ENCODE measurements around the gene TMEM178B.

TMEM178B gene

DNA sequence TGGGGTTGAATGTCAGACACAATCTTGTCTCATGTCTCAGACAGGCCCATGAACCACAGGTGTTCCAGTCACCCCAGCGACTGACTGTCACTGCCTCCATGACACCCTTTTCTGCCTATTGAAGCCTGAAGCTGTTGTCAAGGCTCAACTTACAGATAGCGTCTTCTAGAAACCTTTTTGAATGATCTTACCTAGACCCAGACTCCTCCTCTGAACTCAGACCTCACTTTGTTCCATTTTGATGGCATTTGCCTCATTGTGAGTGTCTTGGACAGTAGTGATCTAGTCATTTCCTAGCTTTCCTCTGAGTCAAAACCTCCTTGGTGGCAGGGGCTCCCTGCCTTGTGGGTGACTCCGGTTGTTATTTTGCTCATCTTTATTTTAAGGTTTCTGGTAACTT is 379.0 kb downstream of the TMEM178B start:
- Histone ChIP-seq H3K27ac (ENCODE audit: low read length) (no peak overlapping the region), H3K4me1 (ENCODE audit: control insufficient read depth, insufficient read depth, low read length) (no peaks in the 10 kb centered on the region), H3K27me3 (ENCODE audit: control insufficient read depth, insufficient read depth, low read length) (no peaks in the 10 kb centered on the region), H3K9me3 (ENCODE audit: control insufficient read depth, insufficient read depth, low read length) (no peaks in the 10 kb centered on the region), H3K36me3 (ENCODE audit: control insufficient read depth, insufficient read depth, low read length) (no peaks in the 10 kb centered on the region), H3K4me3 (ENCODE audit: low read length) (no peak overlapping the region)
- WGBS (ENCODE audit: insufficient coverage, insufficient read length), result no CpG with 5 or more reads among the region's 3 CpGs
- DNase-seq (ENCODE audit: low read depth, low spot score), result no peak

DNA sequence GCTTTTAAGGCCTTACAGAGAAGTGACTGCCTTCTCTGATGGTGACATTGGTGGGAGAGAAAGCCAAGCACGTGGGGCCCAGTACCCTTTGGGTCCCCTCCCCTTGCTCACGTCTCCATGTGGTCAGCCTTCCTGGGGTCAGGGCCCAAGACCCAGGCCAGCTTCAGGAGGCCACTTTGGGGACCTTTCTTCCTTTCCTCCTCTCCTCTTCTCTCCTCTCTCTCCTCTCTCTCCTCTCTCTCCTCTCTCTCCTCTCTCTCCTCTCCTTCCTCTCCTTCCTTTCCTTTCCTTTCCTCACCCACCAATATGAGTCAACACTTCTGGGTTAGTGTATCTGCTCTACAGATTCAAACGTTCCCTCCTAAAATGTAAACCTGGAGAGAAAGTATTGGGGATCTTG is 380.5 kb downstream of the TMEM178B start:
- H3K27ac ChIP-seq (ENCODE audit: low read length), result no peak overlapping the region
- no peak overlapping the region for H3K4me3 ChIP-seq (ENCODE audit: low read length)
- no peaks in the 10 kb centered on the region for H3K9me3 ChIP-seq (ENCODE audit: control insufficient read depth, insufficient read depth, low read length)
- H3K27me3 ChIP-seq (ENCODE audit: control insufficient read depth, insufficient read depth, low read length), result no peaks in the 10 kb centered on the region
- H3K36me3 ChIP-seq (ENCODE audit: control insufficient read depth, insufficient read depth, low read length), result no peaks in the 10 kb centered on the region
- WGBS (ENCODE audit: insufficient coverage, insufficient read length), result no CpG with 5 or more reads among the region's 3 CpGs
- no peaks in the 10 kb centered on the region for H3K4me1 ChIP-seq (ENCODE audit: control insufficient read depth, insufficient read depth, low read length)
- no peak for DNase-seq (ENCODE audit: low read depth, low spot score)

DNA sequence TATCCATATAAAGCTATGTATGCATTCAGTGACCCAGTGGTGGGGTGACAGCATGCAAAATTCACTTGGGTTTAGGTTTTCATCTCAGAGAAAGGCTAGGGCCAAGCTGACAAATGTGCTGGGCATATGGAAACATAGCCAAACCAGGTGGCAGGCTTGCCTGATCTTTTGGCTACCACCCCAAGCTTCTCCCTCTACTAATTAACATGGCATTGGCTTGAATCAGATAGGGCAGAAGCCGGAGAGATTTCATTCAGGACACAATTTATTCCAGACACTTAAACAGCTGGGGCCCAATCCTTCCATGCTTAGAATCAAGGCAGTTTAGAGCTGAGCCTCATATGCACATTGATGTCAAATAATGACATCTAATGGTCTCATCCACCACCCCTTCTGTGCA is 381.9 kb downstream of the TMEM178B start:
- no peak for DNase-seq (ENCODE audit: low read depth, low spot score)
- no CpG with 5 or more reads among the region's 1 CpG for WGBS (ENCODE audit: insufficient coverage, insufficient read length)
- H3K4me1 ChIP-seq (ENCODE audit: control insufficient read depth, insufficient read depth, low read length), result no peaks in the 10 kb centered on the region
- H3K9me3 ChIP-seq (ENCODE audit: control insufficient read depth, insufficient read depth, low read length), result no peaks in the 10 kb centered on the region
- H3K27me3 ChIP-seq (ENCODE audit: control insufficient read depth, insufficient read depth, low read length), result no peaks in the 10 kb centered on the region
- no peak overlapping the region for H3K27ac ChIP-seq (ENCODE audit: low read length)
- no peak overlapping the region for H3K4me3 ChIP-seq (ENCODE audit: low read length)
- H3K36me3 ChIP-seq (ENCODE audit: control insufficient read depth, insufficient read depth, low read length), result no peaks in the 10 kb centered on the region

DNA sequence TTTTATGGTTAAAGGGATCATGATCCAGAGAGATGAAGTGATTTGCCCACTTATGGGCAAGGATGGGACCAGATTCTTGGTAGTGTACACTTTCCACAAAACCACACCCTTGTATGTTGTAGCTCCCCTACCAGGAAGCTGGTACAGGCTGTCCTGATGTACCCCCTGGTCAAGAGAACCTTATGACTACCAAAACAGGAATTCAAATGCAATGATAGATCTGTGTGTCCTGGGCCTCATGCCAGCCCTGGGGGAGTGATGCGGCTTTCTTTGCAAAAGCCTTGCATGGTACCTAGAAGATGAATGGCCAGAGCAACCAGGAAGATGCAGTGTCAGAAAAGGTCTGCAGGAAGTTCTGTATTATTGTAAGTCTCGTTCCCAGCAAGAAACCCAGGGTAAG is 382.4 kb downstream of the TMEM178B start:
- no peak for DNase-seq (ENCODE audit: low read depth, low spot score)
- no peaks in the 10 kb centered on the region for H3K27me3 ChIP-seq (ENCODE audit: control insufficient read depth, insufficient read depth, low read length)
- H3K27ac ChIP-seq (ENCODE audit: low read length), result no peak overlapping the region
- H3K36me3 ChIP-seq (ENCODE audit: control insufficient read depth, insufficient read depth, low read length), result no peaks in the 10 kb centered on the region
- no peaks in the 10 kb centered on the region for H3K4me1 ChIP-seq (ENCODE audit: control insufficient read depth, insufficient read depth, low read length)
- no CpG with 5 or more reads among the region's 2 CpGs for WGBS (ENCODE audit: insufficient coverage, insufficient read length)
- no peaks in the 10 kb centered on the region for H3K9me3 ChIP-seq (ENCODE audit: control insufficient read depth, insufficient read depth, low read length)
- no peak overlapping the region for H3K4me3 ChIP-seq (ENCODE audit: low read length)

DNA sequence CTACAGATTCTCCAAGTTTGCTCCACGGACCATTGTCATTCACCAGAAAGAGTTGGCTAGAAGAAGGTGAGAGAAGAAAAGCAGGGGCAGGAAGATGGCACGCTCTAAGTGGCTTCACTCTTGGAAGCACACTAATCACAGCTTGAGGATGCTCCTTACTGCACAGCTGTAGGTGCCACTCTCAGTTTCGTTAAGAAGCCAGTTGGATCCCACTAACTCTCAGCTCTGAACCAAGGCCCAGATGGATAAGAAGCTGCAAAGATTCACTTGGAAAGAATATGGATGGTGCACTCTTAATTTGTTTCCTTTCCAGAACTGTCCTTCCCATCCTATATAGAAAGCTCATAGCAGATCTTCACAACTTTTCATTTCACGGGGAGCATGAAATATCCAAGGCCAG is 382.8 kb downstream of the TMEM178B start:
- H3K27me3 ChIP-seq (ENCODE audit: control insufficient read depth, insufficient read depth, low read length), result no peaks in the 10 kb centered on the region
- H3K4me3 ChIP-seq (ENCODE audit: low read length), result no peak overlapping the region
- no peak for DNase-seq (ENCODE audit: low read depth, low spot score)

DNA sequence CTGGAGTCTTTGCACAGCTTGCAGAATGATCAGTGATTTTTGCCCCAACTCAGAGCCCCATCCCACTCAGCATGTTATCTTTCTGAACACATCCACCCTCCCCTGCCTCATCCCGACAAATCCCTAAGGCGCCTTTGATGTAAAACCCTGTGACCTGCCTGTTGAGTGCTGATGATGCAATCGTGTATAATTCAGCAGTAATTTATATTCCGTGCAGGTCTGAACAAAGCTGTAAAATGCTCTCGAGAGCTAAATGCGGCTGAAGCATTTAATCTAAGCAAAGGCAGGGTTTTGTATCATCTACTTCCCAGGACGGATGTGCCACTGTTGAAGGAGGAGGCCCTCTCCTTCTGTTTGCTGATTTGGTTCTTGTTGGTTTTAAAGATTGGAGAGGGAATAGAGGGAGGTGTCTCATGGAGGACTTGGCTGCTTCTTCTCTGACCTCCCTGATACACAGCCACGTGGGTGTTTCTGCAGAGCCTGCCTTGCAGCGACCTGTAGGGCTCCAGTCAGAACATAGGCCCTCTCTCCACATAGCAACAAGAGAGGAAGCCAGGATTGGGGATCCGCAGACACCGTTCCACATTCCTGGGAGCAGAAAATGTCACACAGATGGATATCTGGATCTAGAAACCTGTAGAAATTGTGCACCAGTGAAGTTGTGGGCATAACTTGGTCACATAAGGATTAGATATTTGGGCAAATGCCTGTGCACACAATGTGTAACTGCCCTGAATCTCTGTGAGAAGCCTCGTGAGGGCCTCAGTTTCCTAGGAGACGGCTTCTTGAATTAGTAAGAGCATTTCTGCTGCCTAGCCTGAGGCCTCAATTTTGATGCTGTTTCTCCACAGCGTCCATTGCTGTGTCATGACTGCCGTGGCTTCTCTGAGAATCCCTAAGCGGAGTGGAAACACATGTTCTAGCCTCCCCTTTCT is 387.2 kb downstream of the TMEM178B start:
- WGBS (ENCODE audit: insufficient coverage, insufficient read length), result no CpG with 5 or more reads among the region's 16 CpGs
- Histone ChIP-seq H3K27me3 (ENCODE audit: control insufficient read depth, insufficient read depth, low read length) (no peaks in the 10 kb centered on the region), H3K4me1 (ENCODE audit: control insufficient read depth, insufficient read depth, low read length) (no peaks in the 10 kb centered on the region), H3K36me3 (ENCODE audit: control insufficient read depth, insufficient read depth, low read length) (no peaks in the 10 kb centered on the region), H3K4me3 (ENCODE audit: low read length) (no peak overlapping the region), H3K9me3 (ENCODE audit: control insufficient read depth, insufficient read depth, low read length) (no peaks in the 10 kb centered on the region), H3K27ac (ENCODE audit: low read length) (no peak overlapping the region)
- no peak for DNase-seq (ENCODE audit: low read depth, low spot score)

More for the DNA sequence above, 382.8 kb downstream of the TMEM178B start:
- no peaks in the 10 kb centered on the region for H3K36me3 ChIP-seq (ENCODE audit: control insufficient read depth, insufficient read depth, low read length)
- no peaks in the 10 kb centered on the region for H3K4me1 ChIP-seq (ENCODE audit: control insufficient read depth, insufficient read depth, low read length)
- H3K27ac ChIP-seq (ENCODE audit: low read length), result no peak overlapping the region
- WGBS (ENCODE audit: insufficient coverage, insufficient read length), result no CpG with 5 or more reads among the region's 4 CpGs
- H3K9me3 ChIP-seq (ENCODE audit: control insufficient read depth, insufficient read depth, low read length), result no peaks in the 10 kb centered on the region

DNA sequence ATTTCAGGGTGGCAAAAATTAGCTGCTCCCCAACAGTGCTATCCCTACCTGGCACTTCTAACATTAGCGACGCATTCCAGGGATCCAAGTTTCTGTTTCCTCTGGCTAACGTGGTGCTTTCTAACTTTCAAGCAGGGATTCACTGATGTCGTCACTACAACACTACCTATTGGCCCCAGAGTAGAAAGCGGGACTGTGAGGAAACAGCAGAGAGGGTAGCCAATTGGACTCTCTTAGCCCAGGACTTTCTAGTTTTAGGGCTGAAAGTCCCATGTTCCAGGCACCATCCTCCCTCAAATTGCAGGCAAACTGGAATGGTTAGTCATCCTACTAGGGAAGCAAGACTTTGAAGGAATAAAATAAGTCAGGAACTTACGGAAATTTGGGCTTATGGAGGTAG is 388.1 kb downstream of the TMEM178B start:
- Histone ChIP-seq H3K27ac (ENCODE audit: low read length) (no peak overlapping the region), H3K27me3 (ENCODE audit: control insufficient read depth, insufficient read depth, low read length) (no peaks in the 10 kb centered on the region), H3K9me3 (ENCODE audit: control insufficient read depth, insufficient read depth, low read length) (no peaks in the 10 kb centered on the region), H3K36me3 (ENCODE audit: control insufficient read depth, insufficient read depth, low read length) (no peaks in the 10 kb centered on the region), H3K4me3 (ENCODE audit: low read length) (no peak overlapping the region), H3K4me1 (ENCODE audit: control insufficient read depth, insufficient read depth, low read length) (no peaks in the 10 kb centered on the region)
- no CpG with 5 or more reads among the region's 6 CpGs for whole genome bisulfite sequencing (ENCODE audit: insufficient coverage, insufficient read length)
- no peak for DNase-seq (ENCODE audit: low read depth, low spot score)

DNA sequence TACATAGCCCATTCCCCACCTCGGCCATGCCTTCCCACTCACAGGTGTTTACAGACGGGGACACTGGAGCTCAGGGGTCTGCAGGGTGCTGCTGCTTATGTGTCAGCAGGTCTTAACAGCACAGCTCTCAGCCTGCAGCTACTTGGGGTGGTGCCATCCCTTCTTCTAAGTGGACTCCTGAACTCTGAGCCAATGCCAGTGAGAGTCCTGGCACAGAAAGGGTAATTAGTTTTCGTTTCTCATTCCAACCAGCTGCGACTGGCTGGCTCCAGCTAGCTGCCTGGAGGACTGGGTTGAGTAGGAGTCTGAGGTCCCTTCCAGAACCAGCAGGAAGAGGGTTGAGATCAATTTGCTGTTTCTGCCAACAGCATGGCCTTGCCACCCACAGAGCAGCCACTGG is 389.1 kb downstream of the TMEM178B start:
- DNase-seq (ENCODE audit: low read depth, low spot score), result no peak
- Histone ChIP-seq H3K4me1 (ENCODE audit: control insufficient read depth, insufficient read depth, low read length) (peaks cover 2% of the 10 kb centered on the region; the same call in 1 of the 2 replicates), H3K27me3 (ENCODE audit: control insufficient read depth, insufficient read depth, low read length) (no peaks in the 10 kb centered on the region), H3K4me3 (ENCODE audit: low read length) (no peak overlapping the region), H3K36me3 (ENCODE audit: control insufficient read depth, insufficient read depth, low read length) (no peaks in the 10 kb centered on the region), H3K9me3 (ENCODE audit: control insufficient read depth, insufficient read depth, low read length) (no peaks in the 10 kb centered on the region), H3K27ac (ENCODE audit: low read length) (no peak overlapping the region)
- WGBS (ENCODE audit: insufficient coverage, insufficient read length), result no CpG with 5 or more reads among the region's 4 CpGs

DNA sequence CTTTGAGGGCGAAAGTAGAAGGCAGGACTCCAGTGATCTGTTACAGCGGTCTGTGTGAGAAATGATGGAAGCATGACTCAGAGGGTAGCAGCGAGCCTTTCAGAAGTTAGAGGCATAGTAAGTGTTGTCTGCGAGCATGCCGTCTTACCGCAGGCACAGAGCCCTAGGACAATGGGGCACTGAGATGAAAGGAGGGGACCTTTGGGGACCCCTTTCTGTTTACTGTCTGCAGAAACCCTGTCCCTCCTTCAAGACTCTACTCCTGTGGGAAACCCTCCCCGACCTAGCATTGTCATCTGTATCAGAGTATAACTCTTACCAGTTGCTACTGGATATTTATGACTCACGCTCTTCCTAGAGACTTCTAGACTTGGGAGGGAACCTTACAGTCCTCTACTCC is 390.1 kb downstream of the TMEM178B start:
- no peak overlapping the region for H3K4me3 ChIP-seq (ENCODE audit: low read length)
- no peaks in the 10 kb centered on the region for H3K27me3 ChIP-seq (ENCODE audit: control insufficient read depth, insufficient read depth, low read length)
- no CpG with 5 or more reads among the region's 8 CpGs for WGBS (ENCODE audit: insufficient coverage, insufficient read length)
- peaks cover 2% of the 10 kb centered on the region; the same call in 1 of the 2 replicates for H3K4me1 ChIP-seq (ENCODE audit: control insufficient read depth, insufficient read depth, low read length)
- no peaks in the 10 kb centered on the region for H3K36me3 ChIP-seq (ENCODE audit: control insufficient read depth, insufficient read depth, low read length)
- H3K9me3 ChIP-seq (ENCODE audit: control insufficient read depth, insufficient read depth, low read length), result no peaks in the 10 kb centered on the region
- no peak for DNase-seq (ENCODE audit: low read depth, low spot score)
- H3K27ac ChIP-seq (ENCODE audit: low read length), result no peak overlapping the region

DNA sequence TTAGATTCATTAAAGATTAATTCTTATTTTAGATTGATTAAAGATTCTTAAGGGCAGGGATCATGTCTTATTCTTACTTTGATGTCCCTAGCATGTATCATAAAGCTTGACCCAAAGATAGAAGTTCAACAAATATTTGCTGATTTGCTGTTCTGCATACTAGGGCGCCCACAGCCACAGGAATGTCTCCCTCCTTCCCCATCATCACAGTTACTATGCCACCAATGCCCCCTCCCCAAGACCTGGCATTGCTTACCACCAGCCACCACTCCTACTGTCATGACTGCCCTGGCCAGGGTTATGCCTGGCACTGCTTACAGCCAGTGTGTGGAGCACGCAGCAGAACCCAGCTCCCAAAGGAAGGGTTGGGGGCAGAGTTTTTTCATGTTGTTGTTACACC is 390.7 kb downstream of the TMEM178B start:
- H3K4me1 ChIP-seq (ENCODE audit: control insufficient read depth, insufficient read depth, low read length), result peaks cover 2% of the 10 kb centered on the region; the same call in 1 of the 2 replicates
- no peaks in the 10 kb centered on the region for H3K27me3 ChIP-seq (ENCODE audit: control insufficient read depth, insufficient read depth, low read length)
- WGBS (ENCODE audit: insufficient coverage, insufficient read length), result no CpG with 5 or more reads among the region's 2 CpGs
- no peaks in the 10 kb centered on the region for H3K36me3 ChIP-seq (ENCODE audit: control insufficient read depth, insufficient read depth, low read length)
- no peak overlapping the region for H3K4me3 ChIP-seq (ENCODE audit: low read length)
- H3K27ac ChIP-seq (ENCODE audit: low read length), result no peak overlapping the region
- no peaks in the 10 kb centered on the region for H3K9me3 ChIP-seq (ENCODE audit: control insufficient read depth, insufficient read depth, low read length)
- no peak for DNase-seq (ENCODE audit: low read depth, low spot score)
